ENCODE results near the gene GORASP1.
"Not testable (repeated sequence)": the region's sequence is repeated elsewhere in the genome, so short reads cannot be mapped to it uniquely, and the experiment has no call there.

Gene GORASP1

DNA sequence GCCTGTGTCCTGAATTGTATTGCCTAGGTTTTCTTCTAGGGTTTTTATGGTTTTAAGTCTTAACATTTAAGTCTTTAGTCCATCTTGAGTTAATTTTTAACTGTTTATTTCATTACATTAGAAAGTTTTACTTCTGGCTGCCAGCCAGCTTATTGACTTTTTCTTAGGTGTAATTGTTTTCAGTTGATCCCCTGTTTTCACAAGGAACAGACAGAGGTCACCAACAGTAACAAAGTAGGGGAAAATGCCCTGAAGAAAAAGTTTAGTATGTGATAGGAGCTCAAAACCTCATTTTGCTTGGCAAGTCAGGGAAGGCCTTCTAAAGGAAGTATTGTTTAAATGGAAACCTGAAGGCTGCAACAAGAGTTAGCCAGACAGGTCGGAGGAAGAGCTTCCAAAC, 45.2 kb downstream of the GORASP1 start:
- no peak overlapping the region for H3K9ac ChIP-seq (ENCODE audit: low read length)
- no peaks in the 10 kb centered on the region for H3K4me1 ChIP-seq (ENCODE audit: control insufficient read depth, insufficient read depth, low read length)
- H3K36me3 ChIP-seq (ENCODE audit: control insufficient read depth, insufficient read depth, low read length): no peaks in the 10 kb centered on the region

DNA sequence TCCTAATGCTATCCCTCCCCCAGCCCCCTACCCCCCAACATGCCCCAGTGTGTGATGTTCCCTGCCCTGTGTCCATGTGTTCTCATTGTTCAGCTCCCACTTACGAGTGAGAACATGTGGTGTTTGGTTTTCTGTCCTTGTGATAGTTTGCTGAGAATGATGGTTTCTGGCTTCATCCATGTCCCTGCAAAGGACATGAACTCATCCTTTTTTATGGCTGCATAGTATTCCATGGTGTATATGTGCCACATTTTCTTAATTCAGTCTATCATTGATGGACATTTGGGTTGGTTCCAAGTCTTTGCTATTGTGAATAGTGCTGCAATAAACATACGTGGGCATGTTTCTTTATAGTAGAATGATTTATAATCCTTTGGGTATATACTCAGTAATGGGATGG, 46.2 kb downstream of the GORASP1 start:
- H3K9ac ChIP-seq (ENCODE audit: low read length); H3K4me1 ChIP-seq (ENCODE audit: control insufficient read depth, insufficient read depth, low read length); H3K27me3 ChIP-seq (ENCODE audit: control insufficient read depth, insufficient read depth, low read length); H3K9me3 ChIP-seq (ENCODE audit: control insufficient read depth, low read length); H3K36me3 ChIP-seq (ENCODE audit: control insufficient read depth, insufficient read depth, low read length); H3K4me3 ChIP-seq (ENCODE audit: low read length): not testable (repeated sequence)

More for the DNA sequence above, 45.2 kb downstream of the GORASP1 start:
- no peaks in the 10 kb centered on the region for H3K9me3 ChIP-seq (ENCODE audit: control insufficient read depth, low read length)
- no peak overlapping the region for H3K4me3 ChIP-seq (ENCODE audit: low read length)
- no peaks in the 10 kb centered on the region for H3K27me3 ChIP-seq (ENCODE audit: control insufficient read depth, insufficient read depth, low read length)

- H3K4me1 ChIP-seq (ENCODE audit: control insufficient read depth, insufficient read depth, low read length): no peaks in the 10 kb centered on the region
- no peak overlapping the region for H3K9ac ChIP-seq (ENCODE audit: low read length)
- H3K27me3 ChIP-seq (ENCODE audit: control insufficient read depth, insufficient read depth, low read length): no peaks in the 10 kb centered on the region
- no peaks in the 10 kb centered on the region for H3K36me3 ChIP-seq (ENCODE audit: control insufficient read depth, insufficient read depth, low read length)
- no peaks in the 10 kb centered on the region for H3K9me3 ChIP-seq (ENCODE audit: control insufficient read depth, low read length)
- no peak overlapping the region for H3K4me3 ChIP-seq (ENCODE audit: low read length)
Observed at GRCh38 chr3:39056151-39056550, 51.3 kb downstream of the GORASP1 start.

- H3K27me3 ChIP-seq (ENCODE audit: control insufficient read depth, insufficient read depth, low read length): no peaks in the 10 kb centered on the region
- H3K9ac ChIP-seq (ENCODE audit: low read length): no peak overlapping the region
- H3K4me3 ChIP-seq (ENCODE audit: low read length): no peak overlapping the region
- H3K36me3 ChIP-seq (ENCODE audit: control insufficient read depth, insufficient read depth, low read length): no peaks in the 10 kb centered on the region
- no peaks in the 10 kb centered on the region for H3K9me3 ChIP-seq (ENCODE audit: control insufficient read depth, low read length)
- H3K4me1 ChIP-seq (ENCODE audit: control insufficient read depth, insufficient read depth, low read length): no peaks in the 10 kb centered on the region
Observed at GRCh38 chr3:39053696-39054095, 53.7 kb downstream of the GORASP1 start.

DNA sequence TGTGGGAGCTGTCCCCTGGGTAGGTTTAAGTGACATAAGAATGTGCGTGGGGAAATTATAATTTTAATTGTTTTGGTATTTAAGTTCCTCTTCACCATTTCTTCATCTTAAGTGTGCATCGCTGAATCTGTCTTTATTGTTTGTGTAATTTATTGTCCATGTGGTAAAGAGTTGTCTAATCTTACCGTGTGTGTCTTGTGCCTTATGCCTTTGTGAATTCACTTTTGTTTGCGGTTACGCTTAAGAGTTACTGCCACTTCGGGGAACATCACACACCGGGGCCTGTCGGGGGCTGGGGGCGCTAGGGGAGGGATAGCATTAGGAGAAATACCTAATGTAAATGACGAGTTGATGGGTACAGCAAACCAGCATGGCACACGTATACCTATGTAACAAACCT, 54.8 kb downstream of the GORASP1 start:
- Histone ChIP-seq H3K4me3 (ENCODE audit: low read length) (peak overlapping the region; percentile 95), H3K36me3 (ENCODE audit: control insufficient read depth, insufficient read depth, low read length) (no peaks in the 10 kb centered on the region), H3K4me1 (ENCODE audit: control insufficient read depth, insufficient read depth, low read length) (no peaks in the 10 kb centered on the region), H3K9me3 (ENCODE audit: control insufficient read depth, low read length) (no peaks in the 10 kb centered on the region), H3K27me3 (ENCODE audit: control insufficient read depth, insufficient read depth, low read length) (no peaks in the 10 kb centered on the region), H3K9ac (ENCODE audit: low read length) (peak overlapping the region; percentile 90)

DNA sequence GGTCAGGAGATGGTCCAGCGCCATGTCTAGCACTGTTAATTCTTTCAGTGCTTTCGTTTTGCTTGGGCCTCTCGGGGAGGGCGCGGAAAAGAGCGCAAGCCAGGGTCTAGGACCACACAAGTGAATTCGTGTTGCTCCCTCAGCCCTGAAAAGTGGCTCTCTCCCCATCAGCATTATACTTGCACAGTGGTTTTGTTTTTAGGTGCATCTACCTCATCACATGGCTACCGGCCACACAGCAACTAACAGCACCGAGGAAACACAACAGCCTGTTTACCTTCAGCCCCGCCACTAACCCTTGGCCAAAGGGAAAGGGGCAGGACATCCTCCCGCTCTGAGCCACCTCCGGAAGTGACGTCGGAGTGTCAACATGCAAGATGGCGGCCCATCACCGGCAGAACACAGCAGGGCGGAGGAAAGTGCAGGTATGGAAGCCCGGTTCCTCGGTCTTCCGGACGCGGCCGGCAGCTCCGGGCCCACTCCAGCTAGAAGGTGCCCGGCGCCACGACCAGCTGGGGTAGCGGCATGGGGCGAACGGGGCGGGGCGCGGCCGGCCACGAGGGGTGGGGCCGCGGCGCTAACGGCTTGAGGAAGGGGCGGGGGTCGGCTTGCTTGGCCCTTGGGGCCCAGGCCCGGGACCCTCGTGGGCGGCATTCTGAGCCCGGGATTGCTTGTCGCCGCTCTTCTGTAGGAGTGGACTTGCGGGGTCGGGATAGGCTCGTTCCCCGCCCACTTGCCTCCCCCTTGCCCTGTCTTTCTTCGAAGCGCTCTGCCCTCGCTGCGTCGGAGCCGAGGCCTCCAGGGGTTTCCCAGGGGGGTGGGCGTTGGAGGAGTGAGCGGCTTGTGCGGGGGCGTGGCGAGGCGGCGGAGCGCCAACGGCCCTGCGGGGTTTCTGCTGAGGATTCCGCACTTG, 55.5 kb downstream of the GORASP1 start, which contains the start of the genes SCN11A and WDR48:
SCN11A (minus strand) TSS at position 296 of the 913 bp plus-strand sequence. CDS start 101,582 bp downstream, outside the sequence.
WDR48 (plus strand) TSS at position 368 of the 913 bp plus-strand sequence; CDS start at position 378, 10 bp downstream.
- Histone ChIP-seq H3K9ac (ENCODE audit: low read length) (peak within 1 kb of the TSS; percentile 90), H3K4me3 (ENCODE audit: low read length) (peak within 1 kb of the TSS; percentile 95), H3K4me1 (ENCODE audit: control insufficient read depth, insufficient read depth, low read length) (no peaks in the 10 kb centered on the region)

GRCh38 chr3:39050029-39050428, 57.4 kb downstream of the GORASP1 start:
- Histone ChIP-seq H3K4me1 (ENCODE audit: control insufficient read depth, insufficient read depth, low read length) (no peaks in the 10 kb centered on the region), H3K36me3 (ENCODE audit: control insufficient read depth, insufficient read depth, low read length) (no peaks in the 10 kb centered on the region), H3K4me3 (ENCODE audit: low read length) (no peak overlapping the region), H3K27me3 (ENCODE audit: control insufficient read depth, insufficient read depth, low read length) (no peaks in the 10 kb centered on the region), H3K9me3 (ENCODE audit: control insufficient read depth, low read length) (no peaks in the 10 kb centered on the region), H3K9ac (ENCODE audit: low read length) (no peak overlapping the region)

More for the DNA sequence above, 55.5 kb downstream of the GORASP1 start, which contains the start of the genes SCN11A and WDR48:
- no peaks in the 10 kb centered on the region for H3K36me3 ChIP-seq (ENCODE audit: control insufficient read depth, insufficient read depth, low read length)
- no peaks in the 10 kb centered on the region for H3K27me3 ChIP-seq (ENCODE audit: control insufficient read depth, insufficient read depth, low read length)
- H3K9me3 ChIP-seq (ENCODE audit: control insufficient read depth, low read length): no peaks in the 10 kb centered on the region

Data from mucosa of stomach (tissue), 1 donor.